ENCODE measurements around the gene IGLON5.

The IGLON5 gene

GRCh38 chr19:51329411-51329810 lies 18.0 kb downstream of the IGLON5 start:
- no peaks in the 10 kb centered on the region for H3K9me2 ChIP-seq (replicated peaks; ENCODE audit: low read depth, low read length)
- H4K20me1 ChIP-seq (ENCODE audit: insufficient read depth, low read length, poor library complexity, severe bottlenecking), result no peaks in the 10 kb centered on the region
- TF ChIP-seq EZH2phosphoT487 (IDR thresholded peaks at IDR 0.05; ENCODE audit: borderline replicate concordance) (no peak), CTCF (conservative IDR thresholded peaks at IDR 0.05; ENCODE audit: low read length) (no peak)
- H2AFZ ChIP-seq (ENCODE audit: low read length), result no peak overlapping the region
- H3K27me3 ChIP-seq (ENCODE audit: insufficient read depth, low read length, poor library complexity, severe bottlenecking), result no peaks in the 10 kb centered on the region
- H3K4me2 ChIP-seq (ENCODE audit: low read depth, low read length, poor library complexity, severe bottlenecking), result no peak overlapping the region
- H3K79me2 ChIP-seq (ENCODE audit: insufficient read depth, low read length), result no peaks in the 10 kb centered on the region
- no peaks in the 10 kb centered on the region for H3K4me1 ChIP-seq (ENCODE audit: insufficient read depth, low read length, poor library complexity, severe bottlenecking)
- no peaks in the 10 kb centered on the region for H3K36me3 ChIP-seq (ENCODE audit: insufficient read depth, low read length)
- H3K4me3 ChIP-seq (ENCODE audit: low read length, poor library complexity, severe bottlenecking), result no peak overlapping the region
- no peak overlapping the region for H3K9ac ChIP-seq (ENCODE audit: low read depth, low read length, poor library complexity, severe bottlenecking)
- no peaks in the 10 kb centered on the region for H3K9me3 ChIP-seq (ENCODE audit: insufficient read depth, low read depth, low read length)
- H3F3A ChIP-seq (ENCODE audit: low read depth), result no peaks in the 10 kb centered on the region

GRCh38 chr19:51330366-51330765 lies 18.9 kb downstream of the IGLON5 start:
- no peaks in the 10 kb centered on the region for H3K9me2 ChIP-seq (replicated peaks; ENCODE audit: low read depth, low read length)
- H3K36me3 ChIP-seq (ENCODE audit: insufficient read depth, low read length), result no peaks in the 10 kb centered on the region
- no peak overlapping the region for H3K9ac ChIP-seq (ENCODE audit: low read depth, low read length, poor library complexity, severe bottlenecking)
- no peak overlapping the region for H3K4me3 ChIP-seq (ENCODE audit: low read length, poor library complexity, severe bottlenecking)
- H3K27me3 ChIP-seq (ENCODE audit: insufficient read depth, low read length, poor library complexity, severe bottlenecking), result no peaks in the 10 kb centered on the region
- H3K9me3 ChIP-seq (ENCODE audit: insufficient read depth, low read depth, low read length), result no peaks in the 10 kb centered on the region
- H4K20me1 ChIP-seq (ENCODE audit: insufficient read depth, low read length, poor library complexity, severe bottlenecking), result no peaks in the 10 kb centered on the region
- H3F3A ChIP-seq (ENCODE audit: low read depth), result no peaks in the 10 kb centered on the region
- no peaks in the 10 kb centered on the region for H3K4me1 ChIP-seq (ENCODE audit: insufficient read depth, low read length, poor library complexity, severe bottlenecking)
- H2AFZ ChIP-seq (ENCODE audit: low read length), result no peak overlapping the region
- no peak for TF ChIP-seq EZH2phosphoT487 (IDR thresholded peaks at IDR 0.05; ENCODE audit: borderline replicate concordance)
- TF ChIP-seq CTCF (conservative IDR thresholded peaks at IDR 0.05; ENCODE audit: low read length), result no peak
- no peaks in the 10 kb centered on the region for H3K79me2 ChIP-seq (ENCODE audit: insufficient read depth, low read length)
- H3K4me2 ChIP-seq (ENCODE audit: low read depth, low read length, poor library complexity, severe bottlenecking), result no peak overlapping the region

GRCh38 chr19:51331193-51331592 lies 19.7 kb downstream of the IGLON5 start:
- Histone ChIP-seq H2AFZ (ENCODE audit: low read length) (no peak overlapping the region), H3K9me2 (replicated peaks; ENCODE audit: low read depth, low read length) (no peaks in the 10 kb centered on the region), H3K4me3 (ENCODE audit: low read length, poor library complexity, severe bottlenecking) (no peak overlapping the region), H3K9me3 (ENCODE audit: insufficient read depth, low read depth, low read length) (no peaks in the 10 kb centered on the region), H3K4me2 (ENCODE audit: low read depth, low read length, poor library complexity, severe bottlenecking) (no peak overlapping the region), H3K4me1 (ENCODE audit: insufficient read depth, low read length, poor library complexity, severe bottlenecking) (no peaks in the 10 kb centered on the region), H3K79me2 (ENCODE audit: insufficient read depth, low read length) (no peaks in the 10 kb centered on the region), H3F3A (ENCODE audit: low read depth) (no peaks in the 10 kb centered on the region), H3K9ac (ENCODE audit: low read depth, low read length, poor library complexity, severe bottlenecking) (no peak overlapping the region), H4K20me1 (ENCODE audit: insufficient read depth, low read length, poor library complexity, severe bottlenecking) (no peaks in the 10 kb centered on the region), H3K27me3 (ENCODE audit: insufficient read depth, low read length, poor library complexity, severe bottlenecking) (no peaks in the 10 kb centered on the region), H3K36me3 (ENCODE audit: insufficient read depth, low read length) (no peaks in the 10 kb centered on the region)
- TF ChIP-seq CTCF (conservative IDR thresholded peaks at IDR 0.05; ENCODE audit: low read length), result no peak
- TF ChIP-seq EZH2phosphoT487 (IDR thresholded peaks at IDR 0.05; ENCODE audit: borderline replicate concordance), result no peak

Measured in Loucy (cell line).